ENCODE measurements around the gene AKR1C8. TPM values are rescaled to one million over a fixed set of nuclear protein-coding genes. Genes with fewer than 3 reads are reported as not detected.

AKR1C8 gene
- total and polyA plus RNA-seq, 2 of the 13 experiments (the other 11 are each of a cell fraction or from before 2014, with no cell fraction given) = 0.12 TPM; not detected in 1

DNA sequence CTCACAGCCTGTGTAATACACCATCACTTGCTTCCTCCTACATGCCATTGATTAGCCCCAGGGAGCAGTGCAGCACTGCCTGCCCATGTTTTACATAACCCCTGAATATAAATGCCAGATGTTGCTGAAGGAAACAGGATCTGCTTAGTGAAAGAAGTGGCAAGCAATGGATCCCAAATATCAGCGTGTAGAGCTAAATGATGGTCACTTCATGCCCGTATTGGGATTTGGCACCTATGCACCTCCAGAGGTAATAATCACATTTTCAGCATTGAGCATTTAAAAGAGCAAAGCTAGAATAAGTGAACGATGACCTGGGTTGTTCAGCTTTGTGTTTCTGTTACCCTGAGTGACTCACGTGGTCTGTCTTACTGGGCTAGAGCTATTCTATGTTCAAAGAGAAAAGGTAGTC, 11.8 kb upstream of the AKR1C8 start, which contains the start of gene AKR1C4 (continued):
- TF ChIP-seq SOX6 (IDR thresholded peaks at IDR 0.05) (no peak), SOX6 (CRISPR knock-in tag; IDR thresholded peaks at IDR 0.05) (no peak), SALL2 (CRISPR knock-in tag; IDR thresholded peaks at IDR 0.05) (no peak), POLR2A (IDR thresholded peaks at IDR 0.05; ENCODE audit: insufficient read depth in 1 of 2, low read depth in 2 of 2, low read length in 2 of 2) (no peak)
- TF ChIP-seq, protein P1, sequence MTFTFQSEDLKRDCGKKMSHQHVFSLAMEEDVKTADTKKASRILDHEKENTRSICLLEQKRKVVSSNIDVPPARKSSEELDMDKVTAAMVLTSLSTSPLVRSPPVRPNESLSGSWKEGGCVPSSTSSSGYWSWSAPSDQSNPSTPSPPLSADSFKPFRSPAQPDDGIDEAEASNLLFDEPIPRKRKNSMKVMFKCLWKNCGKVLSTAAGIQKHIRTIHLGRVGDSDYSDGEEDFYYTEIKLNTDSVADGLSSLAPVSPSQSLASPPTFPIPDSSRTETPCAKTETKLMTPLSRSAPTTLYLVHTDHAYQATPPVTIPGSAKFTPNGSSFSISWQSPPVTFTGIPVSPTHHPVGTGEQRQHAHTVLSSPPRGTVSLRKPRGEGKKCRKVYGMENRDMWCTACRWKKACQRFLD (CRISPR knock-in tag; IDR thresholded peaks at IDR 0.05; ENCODE audit: borderline replicate concordance) = no peak

DNA sequence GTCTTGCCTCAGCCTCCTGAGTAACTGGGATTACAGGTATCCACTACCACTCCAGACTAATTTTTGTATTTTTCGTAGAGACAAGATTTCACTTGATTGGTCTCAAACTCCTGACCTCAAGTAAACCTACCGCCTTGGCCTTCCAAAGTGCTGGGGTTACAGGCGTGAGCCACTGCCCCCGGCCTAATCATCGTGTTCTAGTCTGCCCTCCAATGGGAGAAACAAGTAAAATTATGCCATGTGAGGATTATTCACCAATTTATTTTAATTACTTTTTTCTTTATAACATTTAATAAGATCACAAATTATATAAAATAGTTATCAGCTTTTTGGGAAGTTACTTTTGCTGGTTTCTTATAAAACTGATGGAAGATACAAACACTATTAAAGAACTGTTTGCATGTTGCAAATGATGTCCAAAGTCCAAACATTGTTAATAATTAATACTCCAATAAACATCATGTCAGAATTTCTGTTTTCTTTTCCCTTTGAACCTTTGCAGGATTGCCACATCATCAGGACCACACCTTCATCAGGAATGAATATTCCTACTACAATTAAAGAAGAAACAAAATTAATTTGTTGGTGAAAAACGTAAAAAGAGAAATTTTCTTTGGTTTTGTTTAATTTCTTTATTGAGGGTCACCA, 10.9 kb upstream of the AKR1C8 start:
- H3K27ac ChIP-seq (ENCODE audit: extremely low read length, insufficient read depth, low read length) = peak overlapping the region; percentile 70
- H4K20me1 ChIP-seq (ENCODE audit: insufficient read depth, low read length) = no peaks in the 10 kb centered on the region
- CTCF ChIA-PET (ENCODE audit: low intra/inter-chr PET ratio, low total read pairs) = no interaction called here
- ATAC-seq (peak; percentile 46; the same call in 1 of the 3 replicates), DNase-seq (ENCODE audit: low spot score) (peak; percentile 82), FAIRE-seq (no peak)
- no peak overlapping the region for H2AFZ ChIP-seq (ENCODE audit: low read length)
- no peaks in the 10 kb centered on the region for H3K79me2 ChIP-seq (ENCODE audit: insufficient read depth, low read length)
- intact Hi-C loops (cut with micrococcal nuclease; ENCODE audit: unreplicated experiment) = no loop called here
- 70% methylated on average over 6 of the region's 6 CpGs for WGBS (ENCODE audit: low lambda C conversion rate)
- POLR2A ChIA-PET = no interaction called here
- H3K27me3 ChIP-seq (ENCODE audit: control insufficient read depth in 1 of 2, insufficient read depth in 2 of 2, low read length in 2 of 2) = no peaks in the 10 kb centered on the region
- in situ Hi-C loops (cut with HindIII; ENCODE audit: extremely low pct_ligation_motif_present, low pct_unique_long_range_greater_than_20kb) = no loop called here
- no peak overlapping the region; a peak in 1 of 6 replicates for H3K4me3 ChIP-seq (replicated peaks in 1 of 3; ENCODE audit: insufficient read depth in 1 of 3, low read depth in 2 of 3, low read length in 3 of 3)
- no peaks in the 10 kb centered on the region for H3K36me3 ChIP-seq (replicated peaks in 1 of 2; ENCODE audit: control insufficient read depth in 1 of 2, insufficient read depth in 2 of 2, low read length in 2 of 2)
- no TSS peak for BruUV-seq (replicated peaks)
- H3K9ac ChIP-seq (ENCODE audit: insufficient read depth, low read depth, low read length) = no peak overlapping the region
- no peak overlapping the region; the same call in 1 of the 2 replicates for H3K4me2 ChIP-seq (ENCODE audit: low read depth, low read length)
- H3K9me3 ChIP-seq (ENCODE audit: low read length) = no peaks in the 10 kb centered on the region
- H3K4me1 ChIP-seq (ENCODE audit: insufficient read depth, low read length) = peaks cover 43% of the 10 kb centered on the region
- TF ChIP-seq TRIM24 (CRISPR knock-in tag; IDR thresholded peaks at IDR 0.05) = 0 out of 2 replicates have a peak, but pooled peaks have one; percentile 27
- TF ChIP-seq, protein P2, sequence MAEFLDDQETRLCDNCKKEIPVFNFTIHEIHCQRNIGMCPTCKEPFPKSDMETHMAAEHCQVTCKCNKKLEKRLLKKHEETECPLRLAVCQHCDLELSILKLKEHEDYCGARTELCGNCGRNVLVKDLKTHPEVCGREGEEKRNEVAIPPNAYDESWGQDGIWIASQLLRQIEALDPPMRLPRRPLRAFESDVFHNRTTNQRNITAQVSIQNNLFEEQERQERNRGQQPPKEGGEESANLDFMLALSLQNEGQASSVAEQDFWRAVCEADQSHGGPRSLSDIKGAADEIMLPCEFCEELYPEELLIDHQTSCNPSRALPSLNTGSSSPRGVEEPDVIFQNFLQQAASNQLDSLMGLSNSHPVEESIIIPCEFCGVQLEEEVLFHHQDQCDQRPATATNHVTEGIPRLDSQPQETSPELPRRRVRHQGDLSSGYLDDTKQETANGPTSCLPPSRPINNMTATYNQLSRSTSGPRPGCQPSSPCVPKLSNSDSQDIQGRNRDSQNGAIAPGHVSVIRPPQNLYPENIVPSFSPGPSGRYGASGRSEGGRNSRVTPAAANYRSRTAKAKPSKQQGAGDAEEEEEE (CRISPR knock-in tag; IDR thresholded peaks at IDR 0.05; ENCODE audit: borderline replicate concordance) = no peak
- TF ChIP-seq, protein P3, sequence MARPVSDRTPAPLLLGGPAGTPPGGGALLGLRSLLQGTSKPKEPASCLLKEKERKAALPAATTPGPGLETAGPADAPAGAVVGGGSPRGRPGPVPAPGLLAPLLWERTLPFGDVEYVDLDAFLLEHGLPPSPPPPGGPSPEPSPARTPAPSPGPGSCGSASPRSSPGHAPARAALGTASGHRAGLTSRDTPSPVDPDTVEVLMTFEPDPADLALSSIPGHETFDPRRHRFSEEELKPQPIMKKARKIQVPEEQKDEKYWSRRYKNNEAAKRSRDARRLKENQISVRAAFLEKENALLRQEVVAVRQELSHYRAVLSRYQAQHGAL (CRISPR knock-in tag; IDR thresholded peaks at IDR 0.05; ENCODE audit: not compliant biosample characterization) = no peak
- TF ChIP-seq ZNF660 (CRISPR knock-in tag; IDR thresholded peaks at IDR 0.05; ENCODE audit: borderline replicate concordance, low read depth) = no peak
- no peak for TF ChIP-seq MIER3 (CRISPR knock-in tag; IDR thresholded peaks at IDR 0.05; ENCODE audit: borderline replicate concordance)
- TF ChIP-seq ZNF138 (CRISPR knock-in tag; IDR thresholded peaks at IDR 0.05; ENCODE audit: low read depth) = no peak
- TF ChIP-seq, protein P4, sequence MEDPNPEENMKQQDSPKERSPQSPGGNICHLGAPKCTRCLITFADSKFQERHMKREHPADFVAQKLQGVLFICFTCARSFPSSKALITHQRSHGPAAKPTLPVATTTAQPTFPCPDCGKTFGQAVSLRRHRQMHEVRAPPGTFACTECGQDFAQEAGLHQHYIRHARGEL (CRISPR knock-in tag; IDR thresholded peaks at IDR 0.05) = no peak
- TF ChIP-seq, protein P5, sequence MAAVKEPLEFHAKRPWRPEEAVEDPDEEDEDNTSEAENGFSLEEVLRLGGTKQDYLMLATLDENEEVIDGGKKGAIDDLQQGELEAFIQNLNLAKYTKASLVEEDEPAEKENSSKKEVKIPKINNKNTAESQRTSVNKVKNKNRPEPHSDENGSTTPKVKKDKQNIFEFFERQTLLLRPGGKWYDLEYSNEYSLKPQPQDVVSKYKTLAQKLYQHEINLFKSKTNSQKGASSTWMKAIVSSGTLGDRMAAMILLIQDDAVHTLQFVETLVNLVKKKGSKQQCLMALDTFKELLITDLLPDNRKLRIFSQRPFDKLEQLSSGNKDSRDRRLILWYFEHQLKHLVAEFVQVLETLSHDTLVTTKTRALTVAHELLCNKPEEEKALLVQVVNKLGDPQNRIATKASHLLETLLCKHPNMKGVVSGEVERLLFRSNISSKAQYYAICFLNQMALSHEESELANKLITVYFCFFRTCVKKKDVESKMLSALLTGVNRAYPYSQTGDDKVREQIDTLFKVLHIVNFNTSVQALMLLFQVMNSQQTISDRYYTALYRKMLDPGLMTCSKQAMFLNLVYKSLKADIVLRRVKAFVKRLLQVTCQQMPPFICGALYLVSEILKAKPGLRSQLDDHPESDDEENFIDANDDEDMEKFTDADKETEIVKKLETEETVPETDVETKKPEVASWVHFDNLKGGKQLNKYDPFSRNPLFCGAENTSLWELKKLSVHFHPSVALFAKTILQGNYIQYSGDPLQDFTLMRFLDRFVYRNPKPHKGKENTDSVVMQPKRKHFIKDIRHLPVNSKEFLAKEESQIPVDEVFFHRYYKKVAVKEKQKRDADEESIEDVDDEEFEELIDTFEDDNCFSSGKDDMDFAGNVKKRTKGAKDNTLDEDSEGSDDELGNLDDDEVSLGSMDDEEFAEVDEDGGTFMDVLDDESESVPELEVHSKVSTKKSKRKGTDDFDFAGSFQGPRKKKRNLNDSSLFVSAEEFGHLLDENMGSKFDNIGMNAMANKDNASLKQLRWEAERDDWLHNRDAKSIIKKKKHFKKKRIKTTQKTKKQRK (IDR thresholded peaks at IDR 0.05; ENCODE audit: low read length) = no peak

Measured in HepG2 (cell line).